ENCODE measurements around the gene TNIK. TPM values are rescaled to one million over a fixed set of nuclear protein-coding genes. Genes with fewer than 3 reads are reported as not detected.

TNIK gene
- total and polyA plus RNA-seq, 10 donors = 0.85 to 34.5 (median 14.1) TPM

GRCh38 chr3:171023566-171023965 lies 436.6 kb downstream of the TNIK start:
- intact Hi-C loops (cut with DNase I; ENCODE audit: low total_unique reads) = no loop called here
- Histone ChIP-seq H3K4me3 (no peak overlapping the region), H3K27me3 (replicated peaks in 1 of 7) (peaks cover 0 to 22% (median 4%) of the 10 kb centered on the region in 7 donors), H3K9me3 (no peaks in the 10 kb centered on the region), H3K27ac (no peak overlapping the region), H3K36me3 (no peaks in the 10 kb centered on the region), H3K4me1 (peaks cover 0 to 9% (median 4%) of the 10 kb centered on the region in 6 donors)
- no peak for DNase-seq
- TF ChIP-seq POLR2AphosphoS5 (IDR thresholded peaks at IDR 0.05) (no peak), POLR2A (IDR thresholded peaks at IDR 0.05) (no peak)
- TF ChIP-seq, protein P1, sequence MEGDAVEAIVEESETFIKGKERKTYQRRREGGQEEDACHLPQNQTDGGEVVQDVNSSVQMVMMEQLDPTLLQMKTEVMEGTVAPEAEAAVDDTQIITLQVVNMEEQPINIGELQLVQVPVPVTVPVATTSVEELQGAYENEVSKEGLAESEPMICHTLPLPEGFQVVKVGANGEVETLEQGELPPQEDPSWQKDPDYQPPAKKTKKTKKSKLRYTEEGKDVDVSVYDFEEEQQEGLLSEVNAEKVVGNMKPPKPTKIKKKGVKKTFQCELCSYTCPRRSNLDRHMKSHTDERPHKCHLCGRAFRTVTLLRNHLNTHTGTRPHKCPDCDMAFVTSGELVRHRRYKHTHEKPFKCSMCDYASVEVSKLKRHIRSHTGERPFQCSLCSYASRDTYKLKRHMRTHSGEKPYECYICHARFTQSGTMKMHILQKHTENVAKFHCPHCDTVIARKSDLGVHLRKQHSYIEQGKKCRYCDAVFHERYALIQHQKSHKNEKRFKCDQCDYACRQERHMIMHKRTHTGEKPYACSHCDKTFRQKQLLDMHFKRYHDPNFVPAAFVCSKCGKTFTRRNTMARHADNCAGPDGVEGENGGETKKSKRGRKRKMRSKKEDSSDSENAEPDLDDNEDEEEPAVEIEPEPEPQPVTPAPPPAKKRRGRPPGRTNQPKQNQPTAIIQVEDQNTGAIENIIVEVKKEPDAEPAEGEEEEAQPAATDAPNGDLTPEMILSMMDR (IDR thresholded peaks at IDR 0.05 in 8 of 11, conservative IDR thresholded peaks at IDR 0.05 in 3 of 11) = no peak

DNA sequence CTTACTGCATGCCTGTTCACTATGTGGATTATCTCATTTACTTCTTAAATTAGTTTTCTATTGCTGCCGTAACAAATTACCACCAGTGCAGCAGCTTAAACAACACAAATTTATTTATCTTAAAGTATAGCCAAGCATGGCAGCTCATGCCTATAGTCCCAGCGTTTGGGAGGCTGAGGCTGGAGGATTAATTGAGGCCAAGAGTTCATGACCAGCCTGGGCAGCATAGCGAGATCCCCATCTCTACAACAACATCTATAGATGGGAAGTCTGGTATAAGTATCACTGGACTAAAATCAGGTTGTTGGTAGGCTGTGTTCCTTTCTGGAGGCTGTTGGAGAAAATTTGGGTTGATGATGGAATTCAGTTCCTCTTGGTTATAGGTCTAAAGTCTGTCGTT lies 438.8 kb downstream of the TNIK start:
- Histone ChIP-seq H3K4me3 (no peak overlapping the region), H3K36me3 (no peaks in the 10 kb centered on the region), H3K9me3 (no peaks in the 10 kb centered on the region), H3K27me3 (replicated peaks in 1 of 7) (peaks cover 0 to 4% (median 0%) of the 10 kb centered on the region in 7 donors), H3K27ac (no peak overlapping the region), H3K4me1 (no peaks in the 10 kb centered on the region)
- no peak for DNase-seq
- 69 to 93% (median 85%) methylated on average over 4 of the region's 4 CpGs for WGBS, 5 donors
- intact Hi-C loops (cut with DNase I; ENCODE audit: low total_unique reads) = no loop called here
- TF ChIP-seq POLR2AphosphoS5 (IDR thresholded peaks at IDR 0.05) (no peak), POLR2A (IDR thresholded peaks at IDR 0.05) (no peak)
- TF ChIP-seq, protein P1 (IDR thresholded peaks at IDR 0.05 in 8 of 11, conservative IDR thresholded peaks at IDR 0.05 in 3 of 11) = no peak

DNA sequence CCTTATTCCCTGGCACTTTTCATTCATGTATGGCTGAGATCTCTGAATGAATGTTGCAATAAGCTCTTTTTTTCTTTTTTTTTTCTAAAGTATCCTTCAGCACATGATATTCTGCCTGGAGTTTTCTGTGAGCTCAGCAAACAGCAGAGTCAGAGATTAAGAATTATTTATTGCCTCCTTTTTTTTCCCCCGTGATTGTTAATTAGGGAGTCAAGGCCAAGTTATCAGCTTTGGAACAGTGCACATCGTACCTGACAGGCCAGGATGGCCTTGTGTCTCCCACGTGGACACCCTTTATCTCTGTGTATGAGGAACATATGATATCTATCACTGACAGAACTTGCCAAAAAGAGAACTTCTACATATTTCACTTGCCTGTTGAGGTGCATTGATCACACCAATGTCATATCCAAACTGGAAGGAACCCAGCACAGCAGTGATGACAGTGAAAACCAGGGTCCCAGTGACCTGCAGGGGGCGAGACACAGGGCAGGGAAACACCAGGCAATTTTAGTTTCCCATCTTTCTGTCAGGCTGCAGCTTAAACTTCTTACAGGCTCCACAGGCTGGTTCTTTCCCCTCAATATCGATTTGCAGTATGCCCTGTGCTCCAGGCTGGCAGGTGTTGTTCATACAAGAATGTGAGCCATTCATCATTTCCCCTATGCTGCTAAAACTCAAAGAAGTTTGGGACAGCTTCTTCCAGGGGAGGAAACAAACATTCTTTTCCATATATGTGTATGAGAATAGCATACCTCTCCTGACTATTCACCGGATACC lies 441.9 kb downstream of the TNIK start:
- TF ChIP-seq POLR2AphosphoS5 (IDR thresholded peaks at IDR 0.05) (no peak), POLR2A (IDR thresholded peaks at IDR 0.05) (no peak)
- TF ChIP-seq, protein P1 (IDR thresholded peaks at IDR 0.05 in 8 of 11, conservative IDR thresholded peaks at IDR 0.05 in 3 of 11) = no peak
- H3K36me3 ChIP-seq = no peaks in the 10 kb centered on the region
- 57 to 67% (median 64%) methylated on average over 6 of the region's 6 CpGs for WGBS, 5 donors
- H3K4me3 ChIP-seq = no peak overlapping the region
- intact Hi-C loops (cut with DNase I; ENCODE audit: low total_unique reads) = no loop called here
- H3K27me3 ChIP-seq (replicated peaks in 1 of 7) = peaks cover 0 to 4% (median 0%) of the 10 kb centered on the region in 7 donors
- DNase-seq = no peak
- no peaks in the 10 kb centered on the region for H3K9me3 ChIP-seq
- no peaks in the 10 kb centered on the region for H3K4me1 ChIP-seq
- no peak overlapping the region for H3K27ac ChIP-seq

GRCh38 chr3:171013822-171014748 lies 446.1 kb downstream of the TNIK start:
- Histone ChIP-seq H3K27me3 (replicated peaks in 1 of 7) (no peaks in the 10 kb centered on the region), H3K27ac (no peak overlapping the region), H3K4me3 (no peak overlapping the region), H3K36me3 (no peaks in the 10 kb centered on the region), H3K9me3 (no peaks in the 10 kb centered on the region), H3K4me1 (no peaks in the 10 kb centered on the region)
- 87 to 94% (median 90%) methylated on average over 5 of the region's 5 CpGs for WGBS, 5 donors
- TF ChIP-seq POLR2A (IDR thresholded peaks at IDR 0.05) (no peak), POLR2AphosphoS5 (IDR thresholded peaks at IDR 0.05) (no peak)
- TF ChIP-seq, protein P1 (IDR thresholded peaks at IDR 0.05 in 8 of 11, conservative IDR thresholded peaks at IDR 0.05 in 3 of 11) = no peak
- no peak for DNase-seq
- intact Hi-C loops (cut with DNase I; ENCODE audit: low total_unique reads) = no loop called here
